PC-3 (cell line): ENCODE measurements around the gene MED13L. TPM values are rescaled to one million over a fixed set of nuclear protein-coding genes. Genes with fewer than 3 reads are reported as not detected.

Source experiments
- ATAC-seq: fragments of 200-7000 bp; cut with Tn5 transposase; 2 replicates; pipeline ENCODE4 v1.9.1; 2020; ENCODE audit warnings: mild to moderate bottlenecking, moderate library complexity
- BruUV-seq: library from RNA; stranded (reverse); fragments of 400-500 nt; replicated peaks from 2 replicates; lab custom pipeline; 2021; lab: Mats Ljungman, UMichigan
- CTCF ChIA-PET: fragments of 300-600 bp; sonication (Branson Sonifier 250); formaldehyde crosslinking; loops from one replicate; lab custom pipeline; 2022; ENCODE audit warnings: antibody characterized with exemption; lab: Charles Lee
- POLR2A ChIA-PET: fragments of 300-600 bp; sonication (Branson Sonifier 250); formaldehyde crosslinking; loops from one replicate; lab custom pipeline; 2022; ENCODE audit warnings: antibody characterized with exemption; ENCODE audit not compliant: unreplicated experiment; lab: Charles Lee
- DNase-seq: peaks from one replicate; pipeline ENCODE4 v3.0.0-alpha.2; 2015
- H2AFZ ChIP-seq: fragments of 300-600 bp; sonication (generic); 2 replicates; pipeline ENCODE4 v1.6.0; 2016; ENCODE audit warnings: antibody characterized with exemption, low read length
- H3F3A ChIP-seq: fragments of 300-600 bp; sonication (generic); one replicate; pipeline ENCODE4 v1.6.0; 2017; ENCODE audit warnings: antibody characterized with exemption, low read length, control low read depth, mild to moderate bottlenecking; ENCODE audit not compliant: unreplicated experiment
- H3K27ac ChIP-seq: fragments of 300-600 bp; sonication (generic); 2 replicates; pipeline ENCODE4 v1.5.1; 2016; ENCODE audit warnings: mild to moderate bottlenecking, low read length
- H3K27me3 ChIP-seq: fragments of 300-600 bp; sonication (generic); 2 replicates; pipeline ENCODE4 v1.6.1; 2016; ENCODE audit warnings: low read length, mixed read lengths
- H3K36me3 ChIP-seq: fragments of 300-600 bp; sonication (generic); 2 replicates; pipeline ENCODE4 v1.6.1; 2016; ENCODE audit warnings: low read depth, mixed run types, low read length, mixed read lengths
- H3K4me1 ChIP-seq: fragments of 300-600 bp; sonication (generic); 2 replicates; pipeline ENCODE4 v1.5.1; 2016; ENCODE audit warnings: low read length; ENCODE audit not compliant: insufficient read depth
- H3K4me2 ChIP-seq: fragments of 300-600 bp; sonication (generic); 2 replicates; pipeline ENCODE4 v1.6.0; 2016; ENCODE audit warnings: low read length
- H3K4me3 ChIP-seq: fragments of 300-600 bp; sonication (generic); 2 replicates; pipeline ENCODE4 v1.5.1; 2016; ENCODE audit warnings: mild to moderate bottlenecking, low read length, mixed read lengths
- H3K79me2 ChIP-seq: fragments of 300-600 bp; sonication (generic); 2 replicates; pipeline ENCODE4 v1.6.1; 2017; ENCODE audit warnings: low read length, mixed read lengths
- H3K9ac ChIP-seq: fragments of 300-600 bp; sonication (generic); 2 replicates; pipeline ENCODE4 v1.6.0; 2016; ENCODE audit warnings: mild to moderate bottlenecking, low read length
- H3K9me2 ChIP-seq: fragments of 300-600 bp; sonication (generic); replicated peaks from 2 replicates; pipeline ENCODE4 v1.6.1; 2016; ENCODE audit warnings: mixed run types, low read length, mixed read lengths
- H3K9me3 ChIP-seq: fragments of 300-600 bp; sonication (generic); 2 replicates; pipeline ENCODE4 v1.6.1; 2016; ENCODE audit warnings: low read length, mixed read lengths
- H4K20me1 ChIP-seq: fragments of 300-600 bp; sonication (generic); 2 replicates; pipeline ENCODE4 v1.6.1; 2016; ENCODE audit warnings: low read length, mixed read lengths
- CTCF ChIP-seq: fragments of 300-600 bp; sonication (generic); conservative IDR thresholded peaks from 2 replicates; pipeline ENCODE4 v1.5.1; 2017; ENCODE audit warnings: antibody characterized with exemption, low read depth, mild to moderate bottlenecking, low read length
- EZH2 ChIP-seq: fragments of 300-600 bp; sonication (generic); IDR thresholded peaks from one replicate; pipeline ENCODE4 v1.6.1; 2017; ENCODE audit warnings: antibody characterized with exemption, mild to moderate bottlenecking, low read length; ENCODE audit not compliant: unreplicated experiment
- EZH2phosphoT487 ChIP-seq: fragments of 300-600 bp; sonication (generic); IDR thresholded peaks from 2 replicates; pipeline ENCODE4 v1.6.1; 2018; ENCODE audit warnings: mild to moderate bottlenecking, antibody characterized with exemption, low read length, borderline replicate concordance
- intact Hi-C: fragments of 100-400 bp; cut with micrococcal nuclease; formaldehyde crosslinking; loops from 2 replicates; pipeline ENCODE4 v1.9.0; 2023
- total RNA-seq: library from RNA; depleted of rRNA; stranded (reverse); fragments of >200 nt; gene quantifications from 2 replicates; pipeline ENCODE4 v1.2.3, GENCODE V29; 2014

The MED13L gene
- total RNA-seq, 1 experiment from 2014 or later = 61.2 TPM

- ATAC-seq (no peak), DNase-seq (no peak)
- H3K9ac ChIP-seq = no peak overlapping the region
- BruUV-seq = no TSS peak
- no peaks in the 10 kb centered on the region for H3F3A ChIP-seq
- H3K27ac ChIP-seq = no peak overlapping the region
- no peaks in the 10 kb centered on the region for H3K9me3 ChIP-seq
- H3K79me2 ChIP-seq = peaks cover 23% of the 10 kb centered on the region
- H3K4me2 ChIP-seq = no peak overlapping the region
- peaks cover 13% of the 10 kb centered on the region for H3K4me1 ChIP-seq
- H2AFZ ChIP-seq = no peak overlapping the region
- no peak overlapping the region for H3K4me3 ChIP-seq
- no peaks in the 10 kb centered on the region for H3K9me2 ChIP-seq
- TF ChIP-seq EZH2 (no peak), EZH2phosphoT487 (no peak), CTCF (no peak)
- intact Hi-C loops = no loop called here
- POLR2A ChIA-PET = no interaction called here
- H3K27me3 ChIP-seq = no peaks in the 10 kb centered on the region
- H3K36me3 ChIP-seq = peaks cover 43% of the 10 kb centered on the region
- CTCF ChIA-PET = no interaction called here
- H4K20me1 ChIP-seq = peaks cover 4% of the 10 kb centered on the region; the same call in 1 of the 2 replicates
Observed at GRCh38 chr12:115984616-115985015, 292.9 kb downstream of the MED13L start.

- no TSS peak for BruUV-seq
- H4K20me1 ChIP-seq = peaks cover 3% of the 10 kb centered on the region; the same call in 1 of the 2 replicates
- no peaks in the 10 kb centered on the region for H3K27me3 ChIP-seq
- no peak overlapping the region for H3K9ac ChIP-seq
- intact Hi-C loops = no loop called here
- ChIA-PET POLR2A (interaction anchor here (0.6 kb wide), 1 partner anchor 21 kb away, joined by 3 read pairs; no protein-coding TSS in a partner anchor), CTCF (interaction anchor here (0.5 to 1.7 kb wide), 2 partner anchors 132 to 726 kb away, joined by 3 to 6 read pairs; no protein-coding TSS in a partner anchor)
- no peaks in the 10 kb centered on the region for H3F3A ChIP-seq
- no peaks in the 10 kb centered on the region for H3K9me2 ChIP-seq
- H3K9me3 ChIP-seq = no peaks in the 10 kb centered on the region
- H3K79me2 ChIP-seq = peaks cover 12% of the 10 kb centered on the region; the same call in 1 of the 2 replicates
- H2AFZ ChIP-seq = no peak overlapping the region
- H3K36me3 ChIP-seq = peaks cover 48% of the 10 kb centered on the region
- TF ChIP-seq EZH2 = no peak
- TF ChIP-seq CTCF = peak; percentile 81
- no peak for TF ChIP-seq EZH2phosphoT487
- H3K4me3 ChIP-seq = no peak overlapping the region
- H3K4me2 ChIP-seq = no peak overlapping the region
- H3K27ac ChIP-seq = no peak overlapping the region
- DNase-seq (peak; percentile 53), ATAC-seq (peak; percentile 57)
- H3K4me1 ChIP-seq = no peaks in the 10 kb centered on the region
Observed at GRCh38 chr12:115983226-115983798, 294.2 kb downstream of the MED13L start.

GRCh38 chr12:115980339-115980738 lies 297.2 kb downstream of the MED13L start:
- H4K20me1 ChIP-seq = no peaks in the 10 kb centered on the region
- ChIA-PET CTCF (no interaction called here), POLR2A (no interaction called here)
- intact Hi-C loops = no loop called here
- H3K9me2 ChIP-seq = no peaks in the 10 kb centered on the region
- H3K4me1 ChIP-seq = no peaks in the 10 kb centered on the region
- H3K79me2 ChIP-seq = no peaks in the 10 kb centered on the region
- no peak overlapping the region for H2AFZ ChIP-seq
- H3K9ac ChIP-seq = no peak overlapping the region
- no peak overlapping the region for H3K4me3 ChIP-seq
- H3K36me3 ChIP-seq = peaks cover 40% of the 10 kb centered on the region
- no peaks in the 10 kb centered on the region for H3K27me3 ChIP-seq
- no peak for DNase-seq
- TF ChIP-seq EZH2phosphoT487 (no peak), CTCF (no peak), EZH2 (no peak)
- no peak overlapping the region for H3K27ac ChIP-seq
- no peaks in the 10 kb centered on the region for H3K9me3 ChIP-seq
- no peaks in the 10 kb centered on the region for H3F3A ChIP-seq
- no peak for ATAC-seq
- BruUV-seq = no TSS peak
- no peak overlapping the region for H3K4me2 ChIP-seq
